Mesendoderm (in vitro differentiated cells): ENCODE data around the gene CEACAM21.

Experiments
- DNase-seq: peaks from one replicate; pipeline ENCODE4 v3.0.0; 2013
- H2AK5ac ChIP-seq: 2 replicates; pipeline ENCODE4 v1.6.1; 2013; ENCODE audit warnings: low read length, inconsistent platforms
- H2BK120ac ChIP-seq: 2 replicates; pipeline ENCODE4 v1.6.1; 2013; ENCODE audit warnings: low read depth, mild to moderate bottlenecking, low read length, moderate library complexity, mixed read lengths
- H2BK15ac ChIP-seq: replicated peaks from 2 replicates; pipeline ENCODE4 v1.6.1; 2013; ENCODE audit warnings: low read depth, mild to moderate bottlenecking, moderate library complexity
- H2BK5ac ChIP-seq: 2 replicates; pipeline ENCODE4 v1.6.1; 2013; ENCODE audit warnings: low read length, inconsistent platforms
- H3K18ac ChIP-seq: 2 replicates; pipeline ENCODE4 v1.6.1; 2013; ENCODE audit warnings: mild to moderate bottlenecking, low read length, mixed read lengths
- H3K23ac ChIP-seq: one replicate; pipeline ENCODE4 v1.6.1; 2013; ENCODE audit warnings: low read length
- H3K27ac ChIP-seq: 2 replicates; pipeline ENCODE4 v1.5.1; 2013; ENCODE audit warnings: low read depth, mild to moderate bottlenecking, inconsistent platforms, low read length, moderate library complexity
- H3K27me3 ChIP-seq: 2 replicates; pipeline ENCODE4 v1.6.1; 2013; ENCODE audit warnings: low read length, control low read depth, mild to moderate bottlenecking, inconsistent platforms; ENCODE audit not compliant: insufficient read depth, poor library complexity
- H3K36me3 ChIP-seq: 2 replicates; pipeline ENCODE4 v1.6.1; 2013; ENCODE audit warnings: low read length, inconsistent platforms; ENCODE audit not compliant: control insufficient read depth, insufficient read depth
- H3K4ac ChIP-seq: one replicate; pipeline ENCODE4 v1.6.1; 2013; ENCODE audit warnings: low read depth, mild to moderate bottlenecking, low read length, moderate library complexity
- H3K4me1 ChIP-seq: 2 replicates; pipeline ENCODE4 v1.6.1; 2013; ENCODE audit warnings: low read depth, low read length, inconsistent platforms; ENCODE audit not compliant: control insufficient read depth
- H3K4me2 ChIP-seq: 2 replicates; pipeline ENCODE4 v1.6.1; 2013; ENCODE audit warnings: low read length
- H3K4me3 ChIP-seq: 2 replicates; pipeline ENCODE4 v1.5.1; 2013; ENCODE audit warnings: mild to moderate bottlenecking, low read length
- H3K56ac ChIP-seq: one replicate; pipeline ENCODE4 v1.6.1; 2013; ENCODE audit warnings: low read length
- H3K79me1 ChIP-seq: 2 replicates; pipeline ENCODE4 v1.6.1; 2013; ENCODE audit warnings: low read length, inconsistent platforms
- H3K79me2 ChIP-seq: 2 replicates; pipeline ENCODE4 v1.6.1; 2013; ENCODE audit warnings: mild to moderate bottlenecking, low read length; ENCODE audit not compliant: control insufficient read depth, insufficient read depth
- H3K9ac ChIP-seq: 2 replicates; pipeline ENCODE4 v1.6.1; 2013; ENCODE audit warnings: low read length, inconsistent platforms
- H4K5ac ChIP-seq: one replicate; pipeline ENCODE4 v1.6.1; 2013; ENCODE audit warnings: low read length
- H4K8ac ChIP-seq: one replicate; pipeline ENCODE4 v1.6.1; 2013; ENCODE audit warnings: low read depth, mild to moderate bottlenecking, control low read depth, low read length, moderate library complexity
- WGBS: extraction: QIAGEN DNeasy Blood & Tissue Kit; methylation state at CpG from one replicate; pipeline ENCODE4 v1.1.7; 2013; ENCODE audit warnings: low lambda C conversion rate, missing lambda C conversion rate; ENCODE audit not compliant: insufficient coverage; ENCODE audit errors: extremely low coverage; 5-methylcytosine and 5-hydroxymethylcytosine counted together

The CEACAM21 gene

GRCh38 chr19:41531438-41532311 is 44.3 kb upstream of the CEACAM21 start:
- no peak overlapping the region for H2AK5ac ChIP-seq
- H3K4me2 ChIP-seq, result no peak overlapping the region
- H3K36me3 ChIP-seq, result no peaks in the 10 kb centered on the region
- no peak overlapping the region for H2BK15ac ChIP-seq
- no peak overlapping the region for H3K9ac ChIP-seq
- no peaks in the 10 kb centered on the region for H3K79me2 ChIP-seq
- peak; percentile 21 for DNase-seq
- H3K27ac ChIP-seq, result no peak overlapping the region
- H3K56ac ChIP-seq, result no peak overlapping the region
- no peaks in the 10 kb centered on the region for H3K4me1 ChIP-seq
- H3K4ac ChIP-seq, result no peak overlapping the region
- no peak overlapping the region for H3K4me3 ChIP-seq
- H2BK5ac ChIP-seq, result no peak overlapping the region
- H4K5ac ChIP-seq, result no peak overlapping the region
- no peak overlapping the region for H3K23ac ChIP-seq
- no peaks in the 10 kb centered on the region for H3K79me1 ChIP-seq
- no peak overlapping the region for H3K18ac ChIP-seq
- H3K27me3 ChIP-seq, result no peaks in the 10 kb centered on the region
- WGBS, result no CpG with 5 or more reads among the region's 13 CpGs
- no peak overlapping the region for H4K8ac ChIP-seq
- H2BK120ac ChIP-seq, result no peak overlapping the region

GRCh38 chr19:41532526-41532925 is 43.4 kb upstream of the CEACAM21 start:
- Histone ChIP-seq H2BK5ac (no peak overlapping the region), H3K18ac (no peak overlapping the region), H3K4me1 (no peaks in the 10 kb centered on the region), H3K23ac (no peak overlapping the region), H3K4me3 (no peak overlapping the region), H3K56ac (no peak overlapping the region), H3K4ac (no peak overlapping the region), H4K5ac (no peak overlapping the region), H2BK120ac (no peak overlapping the region), H3K4me2 (no peak overlapping the region), H2BK15ac (no peak overlapping the region), H3K79me1 (no peaks in the 10 kb centered on the region), H3K36me3 (no peaks in the 10 kb centered on the region), H3K79me2 (no peaks in the 10 kb centered on the region), H3K27me3 (no peaks in the 10 kb centered on the region), H4K8ac (no peak overlapping the region), H2AK5ac (no peak overlapping the region), H3K27ac (no peak overlapping the region), H3K9ac (no peak overlapping the region)
- DNase-seq, result no peak

GRCh38 chr19:41533671-41534215 is 42.2 kb upstream of the CEACAM21 start:
- H3K27ac ChIP-seq, result no peak overlapping the region
- no CpG with 5 or more reads among the region's 1 CpG for WGBS
- H3K79me2 ChIP-seq, result no peaks in the 10 kb centered on the region
- no peak overlapping the region for H3K18ac ChIP-seq
- H4K5ac ChIP-seq, result no peak overlapping the region
- H2BK5ac ChIP-seq, result no peak overlapping the region
- no peak overlapping the region for H2BK120ac ChIP-seq
- H2AK5ac ChIP-seq, result no peak overlapping the region
- no peak overlapping the region for H3K4me3 ChIP-seq
- no peak overlapping the region for H2BK15ac ChIP-seq
- H3K56ac ChIP-seq, result no peak overlapping the region
- no peaks in the 10 kb centered on the region for H3K36me3 ChIP-seq
- H3K9ac ChIP-seq, result no peak overlapping the region
- no peak overlapping the region for H3K4ac ChIP-seq
- no peak overlapping the region for H4K8ac ChIP-seq
- H3K27me3 ChIP-seq, result no peaks in the 10 kb centered on the region
- no peak overlapping the region for H3K4me2 ChIP-seq
- H3K4me1 ChIP-seq, result no peaks in the 10 kb centered on the region
- no peak for DNase-seq
- H3K79me1 ChIP-seq, result no peaks in the 10 kb centered on the region
- no peak overlapping the region for H3K23ac ChIP-seq

GRCh38 chr19:41535029-41535622 is 40.8 kb upstream of the CEACAM21 start:
- Histone ChIP-seq H2BK5ac (no peak overlapping the region), H3K9ac (no peak overlapping the region), H3K18ac (no peak overlapping the region), H3K23ac (no peak overlapping the region), H2BK120ac (no peak overlapping the region), H2BK15ac (no peak overlapping the region), H3K4me2 (no peak overlapping the region), H3K36me3 (no peaks in the 10 kb centered on the region), H3K79me2 (no peaks in the 10 kb centered on the region), H3K27ac (no peak overlapping the region), H3K4me1 (no peaks in the 10 kb centered on the region), H3K56ac (no peak overlapping the region), H3K4me3 (no peak overlapping the region), H2AK5ac (no peak overlapping the region), H3K79me1 (no peaks in the 10 kb centered on the region), H3K27me3 (no peaks in the 10 kb centered on the region), H4K8ac (no peak overlapping the region), H4K5ac (no peak overlapping the region), H3K4ac (no peak overlapping the region)
- no peak for DNase-seq
- no CpG with 5 or more reads among the region's 4 CpGs for WGBS

- Histone ChIP-seq H3K27ac (no peak overlapping the region), H3K23ac (no peak overlapping the region), H3K4me2 (no peak overlapping the region), H3K56ac (no peak overlapping the region), H3K79me1 (no peaks in the 10 kb centered on the region), H4K8ac (no peak overlapping the region), H2BK15ac (no peak overlapping the region), H3K4me1 (no peaks in the 10 kb centered on the region), H2BK5ac (no peak overlapping the region), H3K18ac (no peak overlapping the region), H2AK5ac (no peak overlapping the region), H2BK120ac (no peak overlapping the region), H3K4ac (no peak overlapping the region), H3K4me3 (no peak overlapping the region), H3K79me2 (no peaks in the 10 kb centered on the region), H3K27me3 (no peaks in the 10 kb centered on the region), H3K36me3 (no peaks in the 10 kb centered on the region), H3K9ac (no peak overlapping the region), H4K5ac (no peak overlapping the region)
- WGBS, result no CpG with 5 or more reads among the region's 1 CpG
- peak; percentile 16 for DNase-seq
These were observed 38.2 kb upstream of the CEACAM21 start for GRCh38 chr19:41537789-41538188.
